GM12891 (cell line): ENCODE measurements around the gene CAB39.

ENCODE experiments used
- POLR2A ChIP-seq: IDR thresholded peaks from 2 replicates; pipeline ENCODE4 v1.6.1; 2011; ENCODE audit warnings: low read depth, low read length, control low read depth
- SPI1 ChIP-seq: IDR thresholded peaks from 2 replicates; pipeline ENCODE4 v1.6.1; 2011; ENCODE audit warnings: low read depth, low read length, control low read depth
- TAF1 ChIP-seq: IDR thresholded peaks from 2 replicates; pipeline ENCODE4 v1.6.1; 2011; ENCODE audit warnings: low read depth, low read length, control low read depth

DNA sequence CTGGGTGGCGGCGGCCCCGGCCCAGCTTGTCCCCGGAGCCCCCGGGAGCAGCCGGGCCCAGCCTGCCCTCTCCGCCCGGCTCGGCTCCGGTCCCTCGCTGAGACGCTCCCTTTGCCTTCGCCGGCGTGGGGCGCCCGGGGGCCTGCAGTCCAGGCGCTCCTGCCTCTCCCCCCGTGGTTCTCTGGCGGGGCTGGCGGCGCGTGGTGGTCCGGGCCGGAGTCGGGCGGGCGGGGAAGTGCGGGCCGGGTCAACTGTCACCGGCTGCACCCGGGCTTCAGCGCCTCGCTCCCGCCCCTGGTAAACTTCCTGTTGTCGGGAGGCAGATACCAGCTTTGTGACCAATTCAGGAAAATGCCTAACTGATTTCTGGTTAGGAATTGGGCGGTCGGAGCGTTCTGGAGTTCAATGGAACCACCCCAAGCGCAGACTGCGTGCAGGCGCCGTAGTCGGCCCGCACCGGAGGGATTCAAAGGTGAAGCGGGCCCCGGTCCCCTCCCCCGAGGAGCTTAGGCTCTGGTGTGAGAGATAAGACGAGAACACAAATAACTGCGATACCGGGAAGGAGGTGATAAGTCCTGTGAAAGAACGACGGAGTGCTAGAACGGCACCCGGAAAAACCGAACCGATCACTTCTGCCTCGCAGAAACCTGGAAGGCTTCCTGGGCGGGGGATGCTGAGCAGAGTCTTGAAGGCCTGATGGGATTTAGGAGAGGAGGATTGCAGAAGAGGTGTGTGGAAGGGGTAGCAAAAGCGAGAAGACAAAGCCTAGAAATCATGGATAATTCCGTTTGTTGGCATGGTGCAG is 891 bp downstream of the CAB39 start:
- no peak for TF ChIP-seq POLR2A
- no peak for TF ChIP-seq SPI1
- TF ChIP-seq TAF1, result no peak
